ENCODE results near the gene SLC26A5.

DNA sequence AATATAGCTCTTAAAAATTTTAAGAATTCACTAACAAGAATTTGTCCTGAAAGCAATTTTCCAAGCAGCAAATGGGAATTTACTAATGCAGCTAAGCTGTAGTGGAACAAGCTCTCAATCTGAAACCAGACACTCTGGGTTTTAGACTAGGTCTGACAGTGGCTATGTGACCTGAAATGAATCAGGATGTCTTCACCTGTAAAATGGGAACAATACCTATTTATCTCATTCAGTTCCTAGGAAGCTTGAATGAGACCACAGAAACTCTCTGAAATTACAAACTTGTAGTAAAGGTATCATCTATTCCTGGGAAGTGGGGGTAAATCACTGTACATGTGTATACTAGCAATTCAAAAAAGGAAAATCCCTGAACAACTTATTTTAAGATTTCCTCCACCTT, 102.7 kb downstream of the SLC26A5 start:
- TF ChIP-seq, protein P1, sequence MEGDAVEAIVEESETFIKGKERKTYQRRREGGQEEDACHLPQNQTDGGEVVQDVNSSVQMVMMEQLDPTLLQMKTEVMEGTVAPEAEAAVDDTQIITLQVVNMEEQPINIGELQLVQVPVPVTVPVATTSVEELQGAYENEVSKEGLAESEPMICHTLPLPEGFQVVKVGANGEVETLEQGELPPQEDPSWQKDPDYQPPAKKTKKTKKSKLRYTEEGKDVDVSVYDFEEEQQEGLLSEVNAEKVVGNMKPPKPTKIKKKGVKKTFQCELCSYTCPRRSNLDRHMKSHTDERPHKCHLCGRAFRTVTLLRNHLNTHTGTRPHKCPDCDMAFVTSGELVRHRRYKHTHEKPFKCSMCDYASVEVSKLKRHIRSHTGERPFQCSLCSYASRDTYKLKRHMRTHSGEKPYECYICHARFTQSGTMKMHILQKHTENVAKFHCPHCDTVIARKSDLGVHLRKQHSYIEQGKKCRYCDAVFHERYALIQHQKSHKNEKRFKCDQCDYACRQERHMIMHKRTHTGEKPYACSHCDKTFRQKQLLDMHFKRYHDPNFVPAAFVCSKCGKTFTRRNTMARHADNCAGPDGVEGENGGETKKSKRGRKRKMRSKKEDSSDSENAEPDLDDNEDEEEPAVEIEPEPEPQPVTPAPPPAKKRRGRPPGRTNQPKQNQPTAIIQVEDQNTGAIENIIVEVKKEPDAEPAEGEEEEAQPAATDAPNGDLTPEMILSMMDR (IDR thresholded peaks at IDR 0.05 in 4 of 5, conservative IDR thresholded peaks at IDR 0.05 in 1 of 5), result no peak
- TF ChIP-seq POLR2A (IDR thresholded peaks at IDR 0.05), result no peak

Data from gastrocnemius medialis (tissue), 4 donors.